Neutrophil (primary cell): Measurements from ENCODE around the gene C11orf21.

Experiments used
- H3K27ac ChIP-seq: fragments of 200-600 bp; sonication (generic); 2 replicates; pipeline ENCODE4 v1.5.1; 2016; ENCODE audit warnings: mild to moderate bottlenecking, moderate library complexity
- H3K27me3 ChIP-seq: fragments of 200-600 bp; sonication (generic); 2 replicates; pipeline ENCODE4 v1.6.0; 2016; ENCODE audit warnings: mild to moderate bottlenecking
- H3K36me3 ChIP-seq: fragments of 200-600 bp; sonication (generic); 2 replicates; pipeline ENCODE4 v1.5.1; 2017
- H3K4me1 ChIP-seq, 2 experiments: fragments of 200-600 bp in 1 of 2; sonication (generic) in 1 of 2; 1 replicate in 1 of 2; 2 replicates in 1 of 2; pipeline versions ENCODE4 v1.5.1 to v1.6.1; 2013 to 2016; ENCODE audit warnings: low read depth in 1 of 2, low read length in 1 of 2, mild to moderate bottlenecking in 1 of 2, moderate library complexity in 1 of 2; ENCODE audit not compliant: control insufficient read depth in 1 of 2, insufficient read depth in 1 of 2
- H3K4me3 ChIP-seq, 2 experiments: fragments of 200-600 bp in 1 of 2; sonication (generic) in 1 of 2; 1 replicate in 1 of 2; 2 replicates in 1 of 2; pipeline ENCODE4 v1.5.1; 2013 to 2016; ENCODE audit warnings: low read depth in 1 of 2, low read length in 1 of 2, mild to moderate bottlenecking in 1 of 2, moderate library complexity in 1 of 2
- H3K9me3 ChIP-seq: fragments of 200-600 bp; sonication (generic); 2 replicates; pipeline ENCODE4 v1.5.1; 2016
- TF ChIP-seq, protein P1 (sequence below): fragments of 200-600 bp; sonication (generic); IDR thresholded peaks from 2 replicates; pipeline ENCODE4 v1.5.1; 2016; ENCODE audit warnings: antibody characterized with exemption

Gene C11orf21

DNA sequence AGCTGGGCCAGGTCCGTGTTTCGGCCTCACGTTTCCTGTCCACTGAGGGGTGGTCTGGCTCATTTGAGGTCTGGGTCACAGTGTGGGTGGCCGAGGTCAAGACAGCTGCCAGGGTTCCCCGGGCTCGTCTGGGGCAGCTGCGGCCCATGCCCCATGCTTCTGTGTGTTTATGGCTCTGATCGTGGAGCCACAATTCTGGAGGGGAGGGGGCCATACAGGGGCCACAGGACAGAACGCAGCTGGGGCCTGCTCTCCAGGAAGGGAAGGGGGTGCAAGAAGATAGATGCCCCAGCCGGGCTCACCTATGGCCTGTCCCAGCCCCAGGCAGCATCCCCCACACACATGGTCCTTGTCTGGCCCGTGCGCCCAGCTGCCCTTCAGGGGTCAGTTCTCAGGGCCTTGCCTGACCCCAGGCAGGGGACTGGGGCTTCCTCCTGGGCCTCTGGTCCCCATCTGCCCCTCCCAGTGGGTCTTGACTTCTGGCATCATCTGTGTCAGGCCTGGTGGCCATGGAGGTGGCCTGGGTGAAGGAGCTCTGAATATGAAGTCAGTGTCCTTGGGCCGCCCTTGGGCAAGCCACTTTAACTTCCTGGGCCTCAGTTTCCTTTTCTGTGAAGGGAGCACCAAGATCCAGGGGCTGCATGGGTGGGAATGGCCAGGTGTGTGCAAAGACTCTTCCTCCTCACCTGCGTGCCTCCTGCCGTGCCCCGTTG, 8.5 kb upstream of the C11orf21 start:
- H3K4me3 ChIP-seq, result no peak overlapping the region
- H3K4me1 ChIP-seq, result peaks cover 27 to 29% of the 10 kb centered on the region in 2 experiments
- H3K27me3 ChIP-seq, result no peaks in the 10 kb centered on the region
- H3K27ac ChIP-seq, result no peak overlapping the region
- H3K36me3 ChIP-seq, result peaks cover 18% of the 10 kb centered on the region
- no peaks in the 10 kb centered on the region for H3K9me3 ChIP-seq
- TF ChIP-seq, protein P1, sequence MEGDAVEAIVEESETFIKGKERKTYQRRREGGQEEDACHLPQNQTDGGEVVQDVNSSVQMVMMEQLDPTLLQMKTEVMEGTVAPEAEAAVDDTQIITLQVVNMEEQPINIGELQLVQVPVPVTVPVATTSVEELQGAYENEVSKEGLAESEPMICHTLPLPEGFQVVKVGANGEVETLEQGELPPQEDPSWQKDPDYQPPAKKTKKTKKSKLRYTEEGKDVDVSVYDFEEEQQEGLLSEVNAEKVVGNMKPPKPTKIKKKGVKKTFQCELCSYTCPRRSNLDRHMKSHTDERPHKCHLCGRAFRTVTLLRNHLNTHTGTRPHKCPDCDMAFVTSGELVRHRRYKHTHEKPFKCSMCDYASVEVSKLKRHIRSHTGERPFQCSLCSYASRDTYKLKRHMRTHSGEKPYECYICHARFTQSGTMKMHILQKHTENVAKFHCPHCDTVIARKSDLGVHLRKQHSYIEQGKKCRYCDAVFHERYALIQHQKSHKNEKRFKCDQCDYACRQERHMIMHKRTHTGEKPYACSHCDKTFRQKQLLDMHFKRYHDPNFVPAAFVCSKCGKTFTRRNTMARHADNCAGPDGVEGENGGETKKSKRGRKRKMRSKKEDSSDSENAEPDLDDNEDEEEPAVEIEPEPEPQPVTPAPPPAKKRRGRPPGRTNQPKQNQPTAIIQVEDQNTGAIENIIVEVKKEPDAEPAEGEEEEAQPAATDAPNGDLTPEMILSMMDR, result no peak

DNA sequence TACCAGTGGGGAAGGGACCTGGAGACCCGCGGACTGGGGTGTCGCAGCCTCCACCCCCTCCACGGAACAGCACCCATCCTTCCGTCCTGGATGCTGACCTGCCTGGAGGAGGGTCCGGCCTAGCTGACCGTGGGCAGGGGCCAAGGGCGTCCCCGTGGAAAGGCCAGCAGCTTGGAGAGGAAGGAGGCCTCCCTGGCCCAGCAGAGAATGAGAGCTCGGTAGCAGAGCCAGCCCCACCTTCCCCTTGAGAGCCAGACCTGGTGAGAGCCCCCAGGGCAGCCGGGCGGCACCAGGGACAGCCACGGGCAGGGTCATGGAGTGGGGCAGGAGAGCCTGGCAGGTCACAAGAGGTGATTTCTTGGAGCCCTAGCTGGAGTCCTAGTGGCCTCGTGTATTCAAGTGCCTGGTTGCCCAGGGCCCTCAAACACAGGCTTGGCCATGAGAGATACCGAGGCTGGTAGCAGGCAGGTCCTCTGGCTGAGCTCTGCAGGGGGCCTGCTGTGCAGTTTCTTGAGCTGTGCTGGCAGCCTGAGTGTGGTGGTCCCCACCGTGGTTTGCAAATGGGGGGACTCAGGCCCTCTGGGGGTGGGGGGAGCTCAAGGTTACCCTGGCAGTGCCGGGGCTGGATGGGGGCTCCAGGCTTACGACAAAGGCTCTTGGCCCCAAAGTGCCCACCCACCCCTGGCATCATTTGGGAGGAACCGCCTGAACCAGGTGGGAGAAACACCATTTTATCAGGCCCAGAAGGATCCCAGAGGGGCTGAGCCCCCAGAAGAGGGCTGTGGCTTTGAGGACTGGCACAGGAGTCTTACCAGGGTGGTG, 7.7 kb upstream of the C11orf21 start:
- no peak overlapping the region for H3K27ac ChIP-seq
- H3K27me3 ChIP-seq, result no peaks in the 10 kb centered on the region
- no peaks in the 10 kb centered on the region for H3K9me3 ChIP-seq
- TF ChIP-seq, protein P1, result no peak
- H3K4me1 ChIP-seq, result peaks cover 35 to 37% of the 10 kb centered on the region in 2 experiments
- H3K4me3 ChIP-seq, result no peak overlapping the region
- peaks cover 12% of the 10 kb centered on the region for H3K36me3 ChIP-seq

DNA sequence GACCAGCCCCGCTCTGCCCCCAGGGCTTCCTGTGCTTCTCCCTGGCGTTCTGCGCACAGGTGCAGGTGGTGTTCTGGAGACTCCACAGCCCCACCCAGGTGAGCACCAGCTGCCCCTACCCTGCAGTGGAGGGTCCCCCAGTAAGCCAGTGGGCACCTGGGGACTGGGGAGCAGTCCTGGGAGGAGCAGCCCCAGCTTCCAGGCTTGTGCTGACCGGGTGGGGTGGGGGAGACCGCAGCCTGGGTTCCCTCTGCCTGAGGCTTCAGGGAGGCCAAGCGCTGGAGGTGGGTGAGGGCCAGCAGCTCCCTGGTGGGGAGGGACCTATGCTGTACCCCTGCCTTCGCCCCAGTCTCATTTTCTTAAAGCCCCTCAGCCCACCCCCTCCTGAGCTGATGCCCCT, 7.0 kb upstream of the C11orf21 start:
- Histone ChIP-seq H3K4me1 (peaks cover 43 to 44% of the 10 kb centered on the region in 2 experiments), H3K27ac (no peak overlapping the region), H3K9me3 (no peaks in the 10 kb centered on the region), H3K27me3 (no peaks in the 10 kb centered on the region), H3K36me3 (peaks cover 7% of the 10 kb centered on the region), H3K4me3 (no peak overlapping the region)
- TF ChIP-seq, protein P1, result no peak

DNA sequence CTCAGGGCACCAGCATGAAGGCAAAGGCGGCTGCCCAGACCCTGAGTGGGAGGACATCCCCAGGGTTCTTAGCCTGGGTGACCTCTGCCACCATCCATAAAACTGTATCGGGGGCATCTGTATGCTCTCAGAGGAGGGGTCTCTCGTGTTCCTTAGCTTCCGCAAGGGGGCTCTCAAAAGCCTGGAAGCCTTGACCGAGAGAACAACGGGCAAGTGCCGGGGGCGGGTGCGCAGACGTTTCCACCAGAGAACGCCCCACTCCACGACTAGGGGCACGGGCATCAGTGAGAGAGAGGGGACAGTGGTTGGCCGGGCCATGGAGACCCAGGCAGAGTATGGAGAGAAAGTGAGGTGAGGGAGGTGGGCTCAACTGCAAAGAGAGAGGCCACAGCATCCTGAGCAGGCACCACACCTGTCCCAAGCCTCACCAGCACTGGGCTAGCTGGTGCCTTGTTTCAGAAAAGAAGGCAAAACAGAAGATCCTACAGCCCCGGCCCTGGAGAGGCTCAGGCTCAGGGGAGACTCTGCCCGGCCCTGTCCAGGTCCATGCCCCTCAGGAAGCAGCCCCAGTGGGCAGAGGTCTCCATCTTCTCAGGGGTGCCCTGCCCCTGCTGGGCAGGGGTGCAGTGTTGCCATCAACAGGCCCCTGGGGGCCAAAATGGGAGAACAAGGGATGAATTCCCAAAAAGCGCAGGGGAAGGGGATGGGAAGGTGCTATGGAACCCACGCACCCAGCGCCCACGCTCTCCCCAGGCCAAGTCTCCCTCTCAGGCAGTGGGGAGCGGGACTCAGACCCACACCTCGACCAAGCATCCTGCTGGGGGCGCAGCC, 6.0 kb upstream of the C11orf21 start:
- H3K4me1 ChIP-seq, result peaks cover 53 to 54% of the 10 kb centered on the region in 2 experiments

More for the DNA sequence above, 6.0 kb upstream of the C11orf21 start:
- peak overlapping the region; percentile 97 for H3K27ac ChIP-seq
- no peaks in the 10 kb centered on the region for H3K9me3 ChIP-seq
- no peaks in the 10 kb centered on the region for H3K27me3 ChIP-seq
- TF ChIP-seq, protein P1, result no peak
- peaks cover 4% of the 10 kb centered on the region for H3K36me3 ChIP-seq
- peak overlapping the region in 1 of 2 experiments; percentile 27 for H3K4me3 ChIP-seq
